GM12878 (cell line): Measurements from ENCODE around the gene PDCL3. TPM values are rescaled to one million over a fixed set of nuclear protein-coding genes. Genes with fewer than 3 reads are reported as not detected.

Source experiments
- ATAC-seq: fragments of 200-7000 bp; cut with Tn5 transposase; 3 replicates; pipeline ENCODE4 v1.9.1; 2020; ENCODE audit warnings: mild to moderate bottlenecking, moderate library complexity
- BruUV-seq: library from RNA; stranded (reverse); fragments of 400-500 nt; replicated peaks from 2 replicates; lab custom pipeline; 2021; lab: Mats Ljungman, UMichigan
- CTCF ChIA-PET: fragments of 300-600 bp; sonication (Branson Sonifier 250); formaldehyde crosslinking; extraction: SDS; loops from one replicate; lab custom pipeline; 2021; ENCODE audit warnings: inconsistent platforms; lab: Yijun Ruan, JAX
- POLR2A ChIA-PET: fragments of 350-600 bp; formaldehyde crosslinking; extraction: SDS; loops from one replicate; lab custom pipeline; 2021; ENCODE audit warnings: inconsistent platforms; lab: Charles Lee
- RAD21 ChIA-PET: fragments of 300-600 bp; sonication (Branson Sonifier 250); formaldehyde crosslinking; loops from one replicate; lab custom pipeline; 2023; ENCODE audit warnings: antibody characterized with exemption; ENCODE audit not compliant: unreplicated experiment; lab: Charles Lee
- SMC1A ChIA-PET: fragments of 300-600 bp; sonication (Branson Sonifier 250); formaldehyde crosslinking; loops from one replicate; lab custom pipeline; 2023; ENCODE audit not compliant: unreplicated experiment, uncharacterized antibody; lab: Charles Lee
- DNase-seq: peaks from one replicate; pipeline ENCODE4 v3.0.0-alpha.2; 2011; ENCODE audit warnings: low read depth, low spot score
- FAIRE-seq: peaks from 3 replicates; lab custom pipeline; 2011; peaks lifted over from hg19 to GRCh38; lab: Jason Lieb, UNC
- H2AFZ ChIP-seq: 2 replicates; pipeline ENCODE4 v1.6.0; 2011; ENCODE audit warnings: low read depth, low read length, control low read depth; ENCODE audit not compliant: control insufficient read depth
- H3K27ac ChIP-seq: 2 replicates; pipeline ENCODE4 v1.5.1; 2011; ENCODE audit warnings: control low read depth; ENCODE audit not compliant: control insufficient read depth, insufficient read depth
- H3K27me3 ChIP-seq, 2 experiments: replicated peaks in 1 of 2; 2 replicates each; pipeline versions ENCODE4 v1.6.0 to v1.6.1; 2011; ENCODE audit warnings: low read length in 1 of 2; ENCODE audit not compliant: control insufficient read depth in 2 of 2, insufficient read depth in 2 of 2
- H3K36me3 ChIP-seq, 2 experiments: 2 replicates each; pipeline ENCODE4 v1.5.1; 2011; ENCODE audit warnings: low read length in 1 of 2; ENCODE audit not compliant: control insufficient read depth in 2 of 2, insufficient read depth in 2 of 2
- H3K4me1 ChIP-seq: 2 replicates; pipeline ENCODE4 v1.6.1; 2011; ENCODE audit warnings: mild to moderate bottlenecking, low read length, moderate library complexity, mixed read lengths; ENCODE audit not compliant: control insufficient read depth, insufficient read depth
- H3K4me2 ChIP-seq: 2 replicates; pipeline ENCODE4 v1.6.0; 2011; ENCODE audit warnings: control low read depth; ENCODE audit not compliant: control insufficient read depth, insufficient read depth
- H3K4me3 ChIP-seq: fragments of 200-600 bp; sonication (generic); 2 replicates; pipeline ENCODE4 v1.5.1; 2016
- H3K79me2 ChIP-seq: 2 replicates; pipeline ENCODE4 v1.6.0; 2011; ENCODE audit warnings: low read length; ENCODE audit not compliant: control insufficient read depth, insufficient read depth
- H3K9ac ChIP-seq: 2 replicates; pipeline ENCODE4 v1.8.0; 2011; ENCODE audit warnings: low read length, control low read depth, mixed read lengths; ENCODE audit not compliant: control insufficient read depth, insufficient read depth
- H3K9me3 ChIP-seq: replicated peaks from 3 replicates; pipeline ENCODE4 v1.5.1; 2011; ENCODE audit warnings: mild to moderate bottlenecking, low read length; ENCODE audit not compliant: control insufficient read depth, insufficient read depth
- H4K20me1 ChIP-seq: 2 replicates; pipeline ENCODE4 v1.6.0; 2011; ENCODE audit not compliant: control insufficient read depth, insufficient read depth
- BHLHE40 ChIP-seq, 2 experiments: fragments of 450-650 bp in 1 of 2; IDR thresholded peaks; 2 replicates each; pipeline ENCODE4 v1.6.1; 2011 to 2017; ENCODE audit warnings: low read depth in 2 of 2, borderline replicate concordance in 1 of 2, improper control_type of control experiment in 1 of 2, low read length in 1 of 2, mild to moderate bottlenecking in 1 of 2
- FOXM1 ChIP-seq: IDR thresholded peaks from 2 replicates; pipeline ENCODE4 v1.6.1; 2012; ENCODE audit warnings: low read depth, mild to moderate bottlenecking, inconsistent platforms, low read length, moderate library complexity
- MAX ChIP-seq: IDR thresholded peaks from 2 replicates; pipeline ENCODE4 v1.6.1; 2012; ENCODE audit warnings: low read depth, low read length, improper control_type of control experiment
- PBX3 ChIP-seq: IDR thresholded peaks from 2 replicates; pipeline ENCODE4 v1.6.1; 2011; ENCODE audit warnings: mild to moderate bottlenecking, low read depth, low read length, moderate library complexity; ENCODE audit not compliant: insufficient replicate concordance
- POLR2A ChIP-seq: IDR thresholded peaks from 2 replicates; pipeline ENCODE4 v1.6.1; 2011; ENCODE audit warnings: low read depth, mild to moderate bottlenecking, low read length
- POLR2AphosphoS2 ChIP-seq: IDR thresholded peaks from 2 replicates; pipeline ENCODE4 v1.6.1; 2011; ENCODE audit warnings: low read depth, mild to moderate bottlenecking, low read length, improper control_type of control experiment, moderate library complexity
- TCF12 ChIP-seq: IDR thresholded peaks from 2 replicates; pipeline ENCODE4 v1.6.1; 2011; ENCODE audit warnings: low read depth, mild to moderate bottlenecking, low read length
- ZBTB11 ChIP-seq: fragments of 450-650 bp; formaldehyde crosslinking; IDR thresholded peaks from 2 replicates; pipeline ENCODE4 v1.5.0; 2022; ENCODE audit warnings: mild to moderate bottlenecking, missing genetic modification characterization
- ZNF622 ChIP-seq: fragments of 450-650 bp; IDR thresholded peaks from 2 replicates; pipeline ENCODE4 v1.6.1; 2017; ENCODE audit warnings: mild to moderate bottlenecking, inconsistent platforms
- WGBS: methylation state at CpG from one replicate; pipeline ENCODE4 v1.1.6; 2016; ENCODE audit warnings: low lambda C conversion rate; ENCODE audit not compliant: insufficient replicate concordance, insufficient coverage; ENCODE audit errors: missing lambda C conversion rate; 5-methylcytosine and 5-hydroxymethylcytosine counted together
- in situ Hi-C: fragments of 300-500 bp; cut with MboI; formaldehyde crosslinking; loops from 9 replicates; pipeline ENCODE4 v1.14.3; 2018; ENCODE audit warnings: mixed read lengths
- intact Hi-C: fragments of 100-400 bp; cut with micrococcal nuclease; formaldehyde crosslinking; loops from one replicate; pipeline ENCODE4 v1.14.2; 2022; ENCODE audit not compliant: unreplicated experiment
- polyA plus RNA-seq, 11 experiments: library from polyadenylated mRNA; depleted of rRNA in 4 of 11; unstranded in 6 of 11; stranded (reverse) in 5 of 11; fragments of >200 nt; fragmentation: Nextera tagmentation in 4 of 11; fragmentation: Illumina TruSeq in 1 of 11; extraction: Ambion mirVana in 4 of 11; extraction: Trizol in 1 of 11; gene quantifications; 1 replicate in 1 of 11; 2 replicates in 10 of 11; pipeline versions ENCODE4 v1.2.1 to v1.2.3, GENCODE V29; 2011 to 2016; ENCODE audit warnings: inconsistent platforms in 2 of 11, missing spikeins in 2 of 11, low read depth in 1 of 11
- total RNA-seq, 4 experiments: library from RNA; depleted of rRNA in 3 of 4; stranded (reverse); fragments of >200 nt in 3 of 4; fragmentation: Illumina TruSeq in 1 of 4; extraction: Trizol in 1 of 4; gene quantifications; 2 replicates each; pipeline versions ENCODE4 v1.2.1 to v1.2.3, GENCODE V29; 2013 to 2021

Gene PDCL3
- total and polyA plus RNA-seq, 10 of the 15 experiments (the other 5 are each of a cell fraction or from before 2014, with no cell fraction given), result 22.9 to 111 (median 51.1) TPM

- TF ChIP-seq ZBTB11 (CRISPR knock-in tag) (no peak), TCF12 (0 out of 2 replicates have a peak, but pooled peaks have one; percentile 49), FOXM1 (0 out of 2 replicates have a peak, but pooled peaks have one; percentile 55), POLR2A (peak; percentile 37; the same call in 1 of the 2 replicates), MAX (no peak)
These were observed 17.8 kb downstream of the PDCL3 start (continued) for GRCh38 chr2:100580367-100581276.

- Histone ChIP-seq H3K9ac (no peak overlapping the region), H3K27me3 (no peaks in the 10 kb centered on the region), H4K20me1 (no peaks in the 10 kb centered on the region), H3K4me1 (peaks cover 10% of the 10 kb centered on the region), H3K36me3 (no peaks in the 10 kb centered on the region), H3K27ac (peak overlapping the region; percentile 76), H3K4me3 (no peak overlapping the region), H2AFZ (peak overlapping the region; percentile 94), H3K4me2 (no peak overlapping the region), H3K9me3 (no peaks in the 10 kb centered on the region), H3K79me2 (no peaks in the 10 kb centered on the region)
- ATAC-seq (peak; percentile 41), DNase-seq (no peak), FAIRE-seq (no peak)
- BruUV-seq, result no TSS peak
- POLR2A ChIA-PET, result interaction anchor here (1.0 to 1.8 kb wide), 3 partner anchors 18 to 186 kb away, joined by 3 to 11 read pairs (median 7); partner anchors contain the start of gene PDCL3
- in situ Hi-C loops, result no loop called here
- intact Hi-C loops, result loop anchor here (2.0 kb wide), 1 partner anchor 18 kb away; the partner anchor contains the start of gene PDCL3
- TF ChIP-seq BHLHE40 (IDR thresholded peaks at IDR 0.05; ENCODE audit: borderline replicate concordance in 1 of 2, low read depth in 2 of 2, low read length in 1 of 2), result no peak
- no peak for TF ChIP-seq POLR2AphosphoS2
- no peak for TF ChIP-seq PBX3
- TF ChIP-seq ZNF622, result no peak
- RAD21 ChIA-PET, result interaction anchor here (0.7 to 2.4 kb wide), 4 partner anchors 12 to 722 kb away, joined by 3 to 6 read pairs (median 6); partner anchors contain the start of gene PDCL3
- SMC1A ChIA-PET, result interaction anchor here (1.0 to 2.1 kb wide), 6 partner anchors 14 to 319 kb away, joined by 3 to 8 read pairs (median 3); partner anchors contain the start of gene PDCL3
- CTCF ChIA-PET, result interaction anchor here (1.0 to 1.8 kb wide), 5 partner anchors 10 to 18 kb away, joined by 3 to 8 read pairs (median 5); partner anchors contain the start of gene PDCL3
- 57% methylated on average over 1 of the region's 1 CpG for WGBS
These were observed 18.5 kb downstream of the PDCL3 start for GRCh38 chr2:100581277-100581612.
